NCI-H128 (cell line): ENCODE measurements around the gene ATP11B.
"Not testable (repeated sequence)": the region's sequence is repeated elsewhere in the genome, so short reads cannot be mapped to it uniquely, and the experiment has no call there.

ENCODE experiments used
- DNase-seq: peaks from one replicate; lab custom pipeline; 2025; ENCODE audit not compliant: unreplicated experiment; lab: John Stamatoyannopoulos, UW

ATP11B gene

GRCh38 chr3:182824957-182825356 lies 31.7 kb downstream of the ATP11B start:
- no peak for DNase-seq

- DNase-seq: no peak
These were observed 36.6 kb downstream of the ATP11B start for GRCh38 chr3:182829761-182830405.

- DNase-seq: no peak
These were observed 44.7 kb downstream of the ATP11B start for GRCh38 chr3:182837855-182838454.

GRCh38 chr3:182843478-182843877 lies 50.2 kb downstream of the ATP11B start:
- no peak for DNase-seq

DNA sequence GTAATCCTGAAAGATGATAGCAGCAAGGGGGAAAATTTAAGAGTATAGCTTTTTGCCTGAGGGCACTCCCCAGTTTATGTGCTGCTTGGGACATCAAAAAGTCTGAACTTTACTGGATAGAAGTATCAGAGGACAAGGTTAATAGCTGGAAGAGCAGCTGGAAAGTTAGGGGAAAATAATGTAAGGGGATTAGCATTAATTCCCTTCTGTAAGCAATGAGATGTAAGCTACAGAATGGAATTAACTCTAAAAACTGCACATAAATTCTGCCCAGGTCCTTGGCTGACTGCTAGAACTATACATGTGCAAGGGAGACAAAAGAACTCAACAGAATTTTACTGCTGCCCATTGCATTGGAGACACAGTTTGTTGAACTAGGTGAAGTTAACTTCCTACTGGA lies 55.6 kb downstream of the ATP11B start:
- no peak for DNase-seq

DNA sequence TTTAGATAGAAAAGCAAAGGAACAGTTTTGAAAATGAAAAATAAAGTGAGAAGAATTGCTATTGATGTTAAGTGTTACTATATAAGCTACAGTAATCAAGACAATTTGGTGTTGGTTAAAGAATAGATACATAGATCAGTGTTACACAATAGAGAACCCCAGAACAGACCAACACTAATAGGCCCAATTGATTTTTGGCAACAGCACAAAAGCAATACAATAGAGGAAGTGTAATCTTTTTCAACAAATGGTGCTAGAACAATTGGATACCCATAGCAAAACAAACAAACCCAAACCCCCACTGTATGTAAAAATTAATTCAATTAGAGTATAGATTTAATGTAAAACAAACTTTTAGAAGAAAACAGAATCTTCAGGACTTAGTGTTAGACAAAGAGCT lies 61.8 kb downstream of the ATP11B start:
- no peak for DNase-seq

DNA sequence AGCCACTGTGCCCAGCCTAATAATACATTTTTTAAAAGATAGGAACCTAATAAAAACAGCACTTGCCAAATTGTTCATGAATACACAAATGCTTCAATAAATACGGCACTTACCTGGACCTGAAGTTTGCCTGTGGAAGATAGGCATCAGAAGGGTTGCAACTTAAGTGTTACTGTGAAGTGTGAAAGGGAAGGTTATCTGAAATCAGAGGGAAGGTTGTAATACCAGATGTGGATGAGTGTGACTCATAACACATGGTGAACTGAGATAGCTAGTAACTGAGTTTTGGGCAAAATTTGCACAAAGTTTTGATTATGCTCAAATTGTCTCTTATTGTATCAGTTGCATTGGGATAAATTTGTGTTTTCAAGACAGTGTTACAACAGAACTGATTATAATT lies 68.0 kb downstream of the ATP11B start:
- DNase-seq: no peak

DNA sequence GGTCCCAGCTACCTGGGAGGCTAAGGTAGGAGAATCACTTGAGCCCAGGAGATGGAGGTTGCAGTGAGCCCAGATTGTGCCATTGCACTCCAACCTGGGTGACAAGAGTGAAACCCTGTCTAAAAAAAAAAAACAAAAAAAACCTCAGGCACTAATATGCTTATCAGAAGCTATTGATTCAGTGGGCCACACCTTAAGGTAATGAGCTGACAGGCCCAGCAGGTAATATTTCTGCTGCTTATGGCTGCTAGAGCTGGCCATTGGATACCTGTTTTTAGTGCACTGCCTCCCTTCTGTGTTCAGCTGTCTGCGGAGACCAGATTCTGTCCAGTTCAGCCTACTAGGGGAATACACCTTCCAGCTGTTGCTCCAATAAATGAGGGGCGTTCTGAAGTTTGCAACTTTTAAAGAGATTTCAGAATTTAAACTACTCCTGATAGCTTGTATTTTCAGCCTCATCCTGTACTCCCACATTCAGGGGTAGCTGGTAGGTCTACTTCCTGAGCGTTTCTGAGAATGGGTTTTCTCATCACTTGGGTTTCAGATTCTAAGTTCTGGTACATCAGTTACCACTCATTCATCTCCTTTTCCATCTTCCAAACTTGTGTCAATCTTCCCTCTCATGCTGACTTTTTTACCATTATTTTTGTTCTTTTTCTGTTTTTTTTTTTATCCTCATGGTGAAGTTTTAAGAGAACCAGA lies 69.0 kb downstream of the ATP11B start:
- DNase-seq: no peak

DNA sequence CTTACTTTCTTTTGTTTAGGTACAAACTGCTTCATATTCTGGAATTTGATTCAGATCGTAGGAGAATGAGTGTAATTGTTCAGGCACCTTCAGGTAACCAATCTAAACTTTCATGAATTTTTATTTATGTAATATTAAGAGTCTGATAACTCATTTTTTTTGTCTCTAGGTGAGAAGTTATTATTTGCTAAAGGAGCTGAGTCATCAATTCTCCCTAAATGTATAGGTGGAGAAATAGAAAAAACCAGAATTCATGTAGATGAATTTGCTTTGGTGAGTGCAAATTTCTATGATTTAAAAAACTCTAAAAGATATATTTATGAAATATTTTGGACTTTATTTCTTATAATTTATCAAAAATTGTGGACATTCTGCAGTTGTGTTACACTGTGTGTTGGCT lies 75.8 kb downstream of the ATP11B start:
- DNase-seq: no peak

GRCh38 chr3:182870917-182871316 lies 77.6 kb downstream of the ATP11B start:
- not testable (repeated sequence) for DNase-seq

GRCh38 chr3:182879031-182879611 lies 85.8 kb downstream of the ATP11B start:
- DNase-seq: no peak

GRCh38 chr3:182886497-182886896 lies 93.2 kb downstream of the ATP11B start:
- DNase-seq: no peak

DNA sequence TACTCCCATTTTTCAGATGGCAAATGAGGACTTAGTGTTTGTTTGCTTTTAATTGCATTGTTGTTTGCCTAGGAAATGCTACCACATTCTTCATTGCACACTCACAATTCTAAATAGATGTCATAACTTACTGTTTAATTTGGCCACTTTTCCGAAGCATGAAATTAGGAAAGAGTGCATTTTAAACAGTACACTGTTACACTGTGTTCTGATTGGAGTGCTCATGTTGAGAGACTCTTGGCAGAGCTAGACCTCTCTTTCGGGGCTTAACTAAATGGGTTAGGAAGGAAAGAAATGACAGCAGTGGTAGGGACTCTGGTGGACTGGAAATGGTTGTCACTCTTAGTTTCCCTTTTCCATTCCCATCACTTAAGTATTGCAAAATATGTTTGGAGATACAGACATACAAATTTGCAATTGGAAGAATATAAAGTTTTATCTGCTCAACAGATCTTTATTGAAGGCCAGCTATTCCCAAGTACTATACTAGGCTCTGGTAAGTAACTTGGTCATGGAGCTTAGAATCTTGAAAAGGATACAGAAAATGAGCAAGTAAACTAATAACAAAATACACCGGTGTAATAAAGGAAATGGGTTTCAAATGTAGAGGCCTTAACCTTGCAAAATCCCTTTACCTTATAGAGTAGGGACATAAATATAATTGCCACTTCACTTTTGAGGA lies 96.8 kb downstream of the ATP11B start:
- no peak for DNase-seq

DNA sequence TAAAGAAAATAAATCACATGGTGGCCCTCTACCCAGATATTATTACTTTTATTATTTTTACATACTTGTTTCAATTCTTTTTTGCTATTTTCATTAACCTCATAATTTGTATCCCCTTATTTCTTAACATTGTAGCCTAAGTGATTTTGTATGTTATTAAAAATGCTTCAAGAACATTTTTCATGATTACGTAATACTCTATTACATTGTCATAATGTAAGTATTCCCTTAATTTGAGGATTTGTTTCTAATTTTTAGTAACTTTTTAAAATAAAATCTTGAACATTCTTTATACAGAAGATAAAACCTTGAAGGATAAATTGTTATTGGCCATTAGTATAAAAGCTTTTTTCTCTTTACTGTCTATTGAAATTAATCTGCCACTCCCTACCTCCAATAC lies 98.1 kb downstream of the ATP11B start:
- no peak for DNase-seq

DNA sequence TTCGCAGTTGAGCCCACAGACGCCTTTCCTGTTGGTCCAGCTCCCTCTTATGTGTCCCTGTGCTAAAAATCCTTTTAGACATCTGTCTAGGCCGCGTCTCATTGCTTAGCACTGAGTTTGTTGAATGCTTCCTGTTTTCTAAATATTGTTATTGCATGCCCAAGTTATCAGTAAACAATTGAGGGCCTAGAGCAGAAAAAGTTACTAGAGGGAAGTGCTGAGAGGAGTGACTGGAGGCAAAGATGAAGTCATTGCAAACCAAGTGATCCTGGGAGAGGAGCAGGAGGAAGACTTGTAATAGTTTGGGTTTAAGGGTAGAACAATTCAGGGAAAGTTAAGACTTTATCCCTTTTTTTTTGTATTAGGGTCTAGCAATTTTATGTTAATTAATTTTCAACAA lies 98.9 kb downstream of the ATP11B start:
- no peak for DNase-seq

- DNase-seq: no peak
These were observed 102.3 kb downstream of the ATP11B start for GRCh38 chr3:182895513-182896112.

DNA sequence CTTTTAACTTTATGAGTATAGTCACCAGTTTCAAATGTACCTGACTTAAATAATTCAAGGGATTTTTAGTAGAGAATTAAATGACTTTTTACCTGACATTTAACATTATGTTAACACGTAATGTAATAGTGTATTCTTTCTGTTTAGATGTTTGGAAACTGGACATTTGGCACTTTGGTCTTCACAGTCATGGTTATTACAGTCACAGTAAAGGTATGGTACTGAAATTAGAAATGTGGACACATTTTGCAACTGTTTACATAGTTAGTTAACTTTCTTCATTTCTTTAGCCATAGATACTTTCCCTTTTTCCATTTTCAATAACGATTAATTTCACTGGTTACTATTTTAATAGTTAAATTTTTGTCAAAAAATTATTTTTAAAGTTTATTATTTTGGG lies 103.2 kb downstream of the ATP11B start:
- DNase-seq: no peak

DNA sequence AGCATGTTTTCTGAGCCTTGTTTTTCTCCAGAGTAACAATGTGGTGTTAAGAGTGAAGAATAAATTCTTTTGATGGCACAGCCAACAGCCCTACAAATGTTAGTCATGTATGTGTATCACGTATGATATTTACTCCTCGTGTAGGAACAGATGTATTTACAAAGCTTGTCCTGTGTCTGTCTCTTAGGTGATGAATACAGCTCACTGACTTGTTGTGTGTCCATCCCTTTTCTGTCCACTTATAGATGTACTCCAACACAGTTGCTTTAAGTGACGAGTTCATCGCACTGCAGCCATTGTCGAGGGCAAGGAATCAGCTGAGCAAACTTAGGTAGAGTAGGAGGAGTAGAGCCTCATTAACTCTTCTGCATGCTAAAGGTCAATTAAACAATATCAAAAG lies 108.9 kb downstream of the ATP11B start:
- no peak for DNase-seq

- no peak for DNase-seq
These were observed 110.9 kb downstream of the ATP11B start for GRCh38 chr3:182904164-182904563.

DNA sequence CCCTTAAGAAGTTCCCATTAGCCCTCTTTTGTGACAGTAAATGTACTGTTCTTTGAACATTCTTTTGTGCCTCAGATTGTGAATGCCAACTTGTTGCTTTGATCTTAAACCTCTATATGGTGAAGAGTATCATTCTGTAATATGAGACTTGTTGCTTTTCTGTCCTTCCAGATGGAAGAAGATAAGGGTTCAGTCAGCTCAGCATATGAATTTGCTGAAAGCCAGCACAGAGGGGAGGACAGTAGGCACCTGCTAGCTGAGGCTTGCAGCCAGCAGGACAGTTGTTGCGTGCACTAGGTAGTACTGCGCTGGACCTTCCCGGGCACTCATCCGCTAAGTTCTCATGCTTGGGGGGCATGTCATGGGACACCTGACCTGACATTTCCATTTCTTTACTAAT lies 112.3 kb downstream of the ATP11B start:
- DNase-seq: no peak

- no peak for DNase-seq
These were observed 112.7 kb downstream of the ATP11B start for GRCh38 chr3:182906036-182906435.
